GM21723 (cell line): ENCODE measurements around the gene CELF2.
"Not testable (repeated sequence)": the region's sequence is repeated elsewhere in the genome, so short reads cannot be mapped to it uniquely, and the experiment has no call there.

Experiments
- ATAC-seq: cut with Tn5 transposase; IDR thresholded peaks from one replicate; pipeline ENCODE4 v1.9.1; 2021; ENCODE audit warnings: mild to moderate bottlenecking, moderate library complexity; ENCODE audit not compliant: unreplicated experiment

The CELF2 gene

GRCh38 chr10:11017570-11018431, at the start of gene CELF2:
CELF2 (plus strand) TSS chr10:11017872; CDS start chr10:11018090, 218 bp downstream.
- peak; percentile 83 for ATAC-seq

- ATAC-seq, result no peak
Measured at GRCh38 chr10:10968257-10968588, 49.4 kb upstream of the CELF2 start.

- no peak for ATAC-seq
Measured at GRCh38 chr10:10973310-10973709, 44.4 kb upstream of the CELF2 start.

GRCh38 chr10:10975647-10976046, 42.0 kb upstream of the CELF2 start:
- no peak for ATAC-seq

GRCh38 chr10:10976652-10977051, 41.0 kb upstream of the CELF2 start:
- no peak for ATAC-seq

GRCh38 chr10:10977226-10977956, 40.3 kb upstream of the CELF2 start:
- no peak for ATAC-seq

- no peak for ATAC-seq
Measured at GRCh38 chr10:10977978-10978377, 39.7 kb upstream of the CELF2 start.

GRCh38 chr10:10985361-10985760, 32.3 kb upstream of the CELF2 start:
- ATAC-seq, result no peak

GRCh38 chr10:10986606-10987005, 31.1 kb upstream of the CELF2 start:
- ATAC-seq, result no peak

GRCh38 chr10:10987111-10987510, 30.6 kb upstream of the CELF2 start:
- ATAC-seq, result no peak

- ATAC-seq, result no peak
Measured at GRCh38 chr10:10989669-10990068, 28.0 kb upstream of the CELF2 start.

GRCh38 chr10:10991144-10991543, 26.5 kb upstream of the CELF2 start:
- ATAC-seq, result no peak

- ATAC-seq, result no peak
Measured at GRCh38 chr10:10992072-10992471, 25.6 kb upstream of the CELF2 start.

- no peak for ATAC-seq
Measured at GRCh38 chr10:10992961-10993714, 24.5 kb upstream of the CELF2 start.

GRCh38 chr10:10993785-10994184, 23.9 kb upstream of the CELF2 start:
- no peak for ATAC-seq

GRCh38 chr10:10994360-10994759, 23.3 kb upstream of the CELF2 start:
- no peak for ATAC-seq

GRCh38 chr10:10995120-10995519, 22.6 kb upstream of the CELF2 start:
- ATAC-seq, result no peak

- ATAC-seq, result no peak
Measured at GRCh38 chr10:10996966-10997620, 20.6 kb upstream of the CELF2 start.

GRCh38 chr10:10999501-10999900, 18.2 kb upstream of the CELF2 start:
- ATAC-seq, result not testable (repeated sequence)

GRCh38 chr10:11002485-11002884, 15.2 kb upstream of the CELF2 start:
- ATAC-seq, result no peak

GRCh38 chr10:11002916-11003315, 14.8 kb upstream of the CELF2 start:
- no peak for ATAC-seq
